SK-N-SH treated with all-trans-retinoic acid at 6 μM for 48 hours (cell line): ENCODE data around the gene NFU1.
A peak's percentile ranks its signal among the peaks of the same experiment; 100 is the strongest.

Experiments
- ATAC-seq: fragments of 200-7000 bp; cut with Tn5 transposase; 3 replicates; pipeline ENCODE4 v1.9.1; 2020; ENCODE audit warnings: mild to moderate bottlenecking, moderate library complexity
- ARNTL ChIP-seq: fragments of 450-650 bp; formaldehyde crosslinking; IDR thresholded peaks from 2 replicates; pipeline ENCODE4 v1.5.0; 2020; ENCODE audit warnings: low read depth, mild to moderate bottlenecking, moderate library complexity, borderline replicate concordance
- CREB5 ChIP-seq: fragments of 250-450 bp; sonication (Bioruptor Pico); IDR thresholded peaks from 2 replicates; pipeline ENCODE4 v1.5.1; 2020; ENCODE audit warnings: low read depth, mild to moderate bottlenecking, moderate library complexity
- CSDC2 ChIP-seq: fragments of 250-450 bp; sonication (Bioruptor Pico); IDR thresholded peaks from 2 replicates; pipeline ENCODE4 v1.5.0; 2020; ENCODE audit warnings: mild to moderate bottlenecking, moderate library complexity
- CSRNP3 ChIP-seq: fragments of 250-450 bp; sonication (Bioruptor Pico); IDR thresholded peaks from 2 replicates; pipeline ENCODE4 v1.5.1; 2021; ENCODE audit warnings: mild to moderate bottlenecking, moderate library complexity
- ESRRG ChIP-seq: fragments of 250-450 bp; sonication (Bioruptor Pico); IDR thresholded peaks from 2 replicates; pipeline ENCODE4 v1.6.1; 2021; ENCODE audit warnings: mild to moderate bottlenecking
- ISL1 ChIP-seq: fragments of 250-450 bp; sonication (Bioruptor Pico); IDR thresholded peaks from 2 replicates; pipeline ENCODE4 v2.1.2; 2022; ENCODE audit warnings: mild to moderate bottlenecking, moderate library complexity
- OSR1 ChIP-seq: fragments of 250-450 bp; sonication (Bioruptor Pico); IDR thresholded peaks from 2 replicates; pipeline ENCODE4 v1.8.0; 2022; ENCODE audit warnings: moderate library complexity, mild to moderate bottlenecking, inconsistent platforms
- PATZ1 ChIP-seq: fragments of 250-450 bp; sonication (Bioruptor Pico); IDR thresholded peaks from 2 replicates; pipeline ENCODE4 v1.8.0; 2020; ENCODE audit warnings: mild to moderate bottlenecking, moderate library complexity, borderline replicate concordance
- PPARA ChIP-seq: fragments of 250-450 bp; sonication (Bioruptor Pico); IDR thresholded peaks from 2 replicates; pipeline ENCODE4 v1.5.0; 2020; ENCODE audit warnings: mild to moderate bottlenecking, borderline replicate concordance
- SNAI2 ChIP-seq: fragments of 250-450 bp; sonication (Bioruptor Pico); IDR thresholded peaks from 2 replicates; pipeline ENCODE4 v1.5.0; 2020; ENCODE audit warnings: mild to moderate bottlenecking, moderate library complexity
- TCF4 ChIP-seq: fragments of 250-450 bp; sonication (Bioruptor Pico); IDR thresholded peaks from 2 replicates; pipeline ENCODE4 v1.8.0; 2021; ENCODE audit warnings: mild to moderate bottlenecking, moderate library complexity, borderline replicate concordance
- TSHZ2 ChIP-seq: fragments of 250-450 bp; sonication (Bioruptor Pico); IDR thresholded peaks from 2 replicates; pipeline ENCODE4 v1.5.0; 2020; ENCODE audit warnings: mild to moderate bottlenecking, moderate library complexity
- ZC3H10 ChIP-seq: fragments of 250-450 bp; sonication (Bioruptor Pico); IDR thresholded peaks from 2 replicates; pipeline ENCODE4 v1.5.1; 2021; ENCODE audit warnings: mild to moderate bottlenecking, moderate library complexity
- ZFP3 ChIP-seq: fragments of 250-450 bp; sonication (Bioruptor Pico); IDR thresholded peaks from 2 replicates; pipeline ENCODE4 v1.5.0; 2020; ENCODE audit warnings: mild to moderate bottlenecking, moderate library complexity
- ZFP30 ChIP-seq: fragments of 450-650 bp; formaldehyde crosslinking; IDR thresholded peaks from 2 replicates; pipeline ENCODE4 v1.5.0; 2022; ENCODE audit warnings: mild to moderate bottlenecking, moderate library complexity
- ZNF565 ChIP-seq: fragments of 450-650 bp; formaldehyde crosslinking; conservative IDR thresholded peaks from 2 replicates; pipeline ENCODE4 v1.5.0; 2020; ENCODE audit warnings: low read depth, mild to moderate bottlenecking, moderate library complexity
- ZNF70 ChIP-seq: fragments of 450-650 bp; formaldehyde crosslinking; IDR thresholded peaks from 2 replicates; pipeline ENCODE4 v1.5.0; 2020; ENCODE audit warnings: mild to moderate bottlenecking, moderate library complexity
- ZNF8 ChIP-seq: fragments of 450-650 bp; formaldehyde crosslinking; IDR thresholded peaks from 2 replicates; pipeline ENCODE4 v1.5.0; 2020; ENCODE audit warnings: mild to moderate bottlenecking, moderate library complexity

Gene NFU1

GRCh38 chr2:69456154-69456553 is 18.9 kb upstream of the NFU1 start (continued):
- TF ChIP-seq TSHZ2 (CRISPR knock-in tag), result no peak
- no peak for TF ChIP-seq CREB5 (CRISPR knock-in tag)
- no peak for TF ChIP-seq OSR1 (CRISPR knock-in tag)
- no peak for TF ChIP-seq ZFP3
- no peak for TF ChIP-seq ZFP30 (CRISPR knock-in tag)
- TF ChIP-seq ZNF70, result no peak
- TF ChIP-seq ZNF565 (CRISPR knock-in tag), result no peak
- TF ChIP-seq PPARA (CRISPR knock-in tag), result no peak
- TF ChIP-seq CSDC2 (CRISPR knock-in tag), result no peak
- no peak for TF ChIP-seq TCF4 (CRISPR knock-in tag)
- no peak for TF ChIP-seq ZC3H10 (CRISPR knock-in tag)
- no peak for TF ChIP-seq CSRNP3

GRCh38 chr2:69454976-69455375 is 17.7 kb upstream of the NFU1 start:
- TF ChIP-seq ZNF8 (no peak), CSDC2 (CRISPR knock-in tag) (no peak), OSR1 (CRISPR knock-in tag) (no peak), ZFP3 (no peak), PPARA (CRISPR knock-in tag) (no peak), SNAI2 (no peak), ZC3H10 (CRISPR knock-in tag) (no peak), CREB5 (CRISPR knock-in tag) (no peak), ISL1 (CRISPR knock-in tag) (no peak), CSRNP3 (no peak), TSHZ2 (CRISPR knock-in tag) (no peak), TCF4 (CRISPR knock-in tag) (no peak)
- TF ChIP-seq, all 23 proteins: peak for 0
- no peak for ATAC-seq

GRCh38 chr2:69453475-69454129 is 16.4 kb upstream of the NFU1 start:
- ATAC-seq, result peak; percentile 48
- no peak for TF ChIP-seq ESRRG (CRISPR knock-in tag)
- TF ChIP-seq PPARA (CRISPR knock-in tag), result no peak
- TF ChIP-seq ZFP3, result no peak
- no peak for TF ChIP-seq ARNTL (CRISPR knock-in tag)
- no peak for TF ChIP-seq OSR1 (CRISPR knock-in tag)
- TF ChIP-seq ZNF70, result no peak
- no peak for TF ChIP-seq CSRNP3
- TF ChIP-seq ZC3H10 (CRISPR knock-in tag), result no peak
- no peak for TF ChIP-seq ZFP30 (CRISPR knock-in tag)
- no peak for TF ChIP-seq PATZ1 (CRISPR knock-in tag)
- no peak for TF ChIP-seq TCF4 (CRISPR knock-in tag)
